Right lung (tissue), 5 donors: ENCODE measurements around the gene COG5. TPM values are rescaled to one million over a fixed set of nuclear protein-coding genes. Genes with fewer than 3 reads are reported as not detected.

Experiments
- DNase-seq, 2 donors: peaks; one replicate each; pipeline ENCODE4 v3.0.0-alpha.2; 2013
- polyA plus RNA-seq, 5 donors: library from polyadenylated mRNA; unstranded; fragments of 120-200 nt; gene quantifications; one replicate each; pipeline versions ENCODE4 v1.2.1 to v1.2.3, GENCODE V29; 2013; ENCODE audit warnings: inconsistent platforms in 1 of 5, low replicate concordance in 1 of 5; ENCODE audit not compliant: insufficient read length in 5 of 5, insufficient read depth in 1 of 5

Gene COG5
- polyA plus RNA-seq, 5 donors = 24.7 to 35.3 (median 32.1) TPM

GRCh38 chr7:107526672-107527071 lies 37.0 kb downstream of the COG5 start:
- DNase-seq = no peak

DNA sequence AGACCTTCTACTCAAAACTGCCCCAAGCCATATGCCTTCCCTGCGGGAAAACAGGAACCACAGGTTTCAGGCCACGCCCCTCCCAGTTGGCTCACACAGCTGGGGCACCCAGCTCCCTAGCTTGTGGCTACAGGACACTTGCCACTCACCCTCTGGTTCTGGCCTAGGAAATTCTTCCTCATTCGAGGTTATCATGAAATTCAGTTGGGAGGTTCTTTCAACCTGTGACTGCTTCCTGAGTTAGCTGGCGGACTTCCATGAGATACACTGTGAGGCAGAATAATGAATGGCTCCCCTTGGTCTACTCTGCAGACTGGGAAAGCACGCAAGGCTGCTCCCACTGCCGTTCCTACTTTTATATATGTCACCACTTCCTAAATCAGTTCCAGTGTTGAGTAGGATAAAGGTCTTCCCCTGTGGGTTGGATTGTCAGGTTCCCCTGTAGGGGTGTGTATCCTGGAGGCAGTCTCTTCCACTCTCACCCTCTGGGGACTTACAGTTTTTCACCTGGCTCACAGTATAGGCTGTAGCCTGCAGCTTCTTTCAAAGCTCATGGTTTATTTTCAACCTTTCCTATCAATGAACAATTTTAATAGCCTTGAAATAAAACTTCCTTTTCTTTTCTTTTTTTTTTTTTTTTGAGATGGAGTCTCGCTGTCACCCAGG lies 56.9 kb downstream of the COG5 start:
- DNase-seq = no peak

- peak in 1 of 2 donors; percentile 23 for DNase-seq
These were observed 57.6 kb downstream of the COG5 start for GRCh38 chr7:107505997-107506673.

DNA sequence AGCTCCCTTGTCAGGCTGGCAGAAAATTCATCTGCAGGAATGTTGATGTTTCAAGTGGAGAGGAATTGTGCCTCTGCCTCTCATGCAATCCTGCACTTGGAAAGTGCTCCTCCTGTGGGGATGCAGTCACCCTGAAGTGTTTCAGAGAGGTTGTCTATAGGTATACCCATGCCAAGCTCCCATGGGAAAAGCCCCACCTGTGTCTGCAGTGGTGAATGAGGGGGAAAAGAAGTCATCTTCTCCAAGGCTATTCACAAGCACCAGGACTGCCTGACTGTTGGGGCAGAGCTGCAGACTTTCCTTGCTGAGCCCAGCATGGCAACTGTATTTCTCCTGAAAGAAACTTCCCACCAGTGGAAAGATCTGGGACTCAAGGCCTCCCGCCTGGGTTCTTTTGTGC lies 58.4 kb downstream of the COG5 start:
- DNase-seq = no peak

GRCh38 chr7:107503687-107504086 lies 60.0 kb downstream of the COG5 start:
- DNase-seq = no peak

DNA sequence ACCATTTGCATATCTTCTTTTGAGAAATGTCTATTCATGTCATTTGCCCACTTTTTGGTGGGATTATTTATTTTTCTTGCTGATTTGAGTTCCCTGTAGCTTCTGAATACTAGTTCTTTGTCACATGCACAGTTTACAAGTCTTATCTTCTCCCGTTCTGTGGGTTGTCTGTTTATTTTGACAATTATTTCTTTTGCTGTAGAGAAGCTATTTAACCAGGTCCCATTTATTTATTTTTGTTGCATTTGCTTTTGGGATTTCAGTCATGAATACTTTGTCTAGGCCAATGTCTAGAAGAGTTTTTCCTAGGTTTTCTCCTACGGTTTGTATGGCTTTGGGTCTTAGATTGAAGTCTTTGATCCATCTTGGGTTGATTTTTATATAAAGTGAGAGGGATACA lies 60.9 kb downstream of the COG5 start:
- DNase-seq = no peak

GRCh38 chr7:107502154-107502553 lies 61.6 kb downstream of the COG5 start:
- DNase-seq = no peak

- DNase-seq = no peak
These were observed 62.1 kb downstream of the COG5 start for GRCh38 chr7:107501593-107501992.

- no peak for DNase-seq
These were observed 64.0 kb downstream of the COG5 start for GRCh38 chr7:107499731-107500130.

DNA sequence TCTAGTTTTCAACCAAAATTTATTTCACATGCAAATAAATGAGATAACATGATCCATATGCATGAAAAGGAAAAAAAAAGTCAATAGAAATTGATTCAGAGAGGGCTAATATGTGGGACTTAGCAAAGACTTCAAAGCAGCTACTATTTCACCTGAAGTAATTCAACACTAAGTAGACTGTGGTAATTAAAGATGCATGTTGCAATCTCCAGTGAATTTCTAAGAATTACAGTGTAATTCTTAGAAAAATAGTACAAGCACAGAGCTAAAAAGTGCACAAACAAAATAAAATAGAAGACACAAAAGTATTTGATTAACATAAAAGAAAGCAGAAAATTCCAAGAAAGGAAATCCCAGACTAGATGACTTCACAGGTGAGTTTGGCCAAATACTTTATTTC lies 68.2 kb downstream of the COG5 start:
- DNase-seq = no peak

GRCh38 chr7:107494884-107495283 lies 68.8 kb downstream of the COG5 start:
- no peak for DNase-seq

DNA sequence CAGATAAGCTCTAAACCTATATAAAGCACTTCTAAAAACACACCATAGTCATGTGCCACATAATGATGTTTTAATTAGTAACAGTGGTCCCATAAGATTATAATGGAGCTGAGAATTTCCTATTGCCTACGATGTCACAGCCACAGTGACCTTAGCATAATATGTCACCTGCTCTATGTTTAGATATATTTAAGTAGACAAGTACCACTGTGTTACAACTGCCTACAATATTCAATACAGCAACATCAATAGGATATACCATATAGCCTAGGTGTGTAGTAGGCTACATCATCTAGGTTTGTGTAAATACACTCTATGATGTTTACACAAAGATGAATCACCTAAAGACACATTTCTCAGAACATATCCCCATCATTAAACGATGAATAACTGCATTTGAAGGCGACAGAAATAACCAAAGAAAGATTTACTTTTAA lies 69.4 kb downstream of the COG5 start:
- DNase-seq = no peak

- DNase-seq = no peak
These were observed 70.8 kb downstream of the COG5 start for GRCh38 chr7:107492875-107493274.

GRCh38 chr7:107486041-107486440 lies 77.7 kb downstream of the COG5 start:
- no peak for DNase-seq

- DNase-seq = no peak
These were observed 81.1 kb downstream of the COG5 start for GRCh38 chr7:107482571-107482970.

- DNase-seq = no peak
These were observed 82.8 kb downstream of the COG5 start for GRCh38 chr7:107480932-107481331.

GRCh38 chr7:107479303-107479702 lies 84.4 kb downstream of the COG5 start:
- no peak for DNase-seq

DNA sequence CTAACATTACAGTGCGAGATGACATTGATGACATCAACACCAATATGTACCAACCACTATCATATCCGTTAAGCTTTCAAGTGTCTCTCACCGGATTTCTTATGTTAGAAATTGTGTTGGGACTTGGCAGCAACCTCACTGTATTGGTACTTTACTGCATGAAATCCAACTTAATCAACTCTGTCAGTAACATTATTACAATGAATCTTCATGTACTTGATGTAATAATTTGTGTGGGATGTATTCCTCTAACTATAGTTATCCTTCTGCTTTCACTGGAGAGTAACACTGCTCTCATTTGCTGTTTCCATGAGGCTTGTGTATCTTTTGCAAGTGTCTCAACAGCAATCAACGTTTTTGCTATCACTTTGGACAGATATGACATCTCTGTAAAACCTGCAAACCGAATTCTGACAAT lies 89.6 kb downstream of the COG5 start:
- no peak for DNase-seq

- no peak for DNase-seq
These were observed 91.6 kb downstream of the COG5 start for GRCh38 chr7:107472116-107472515.

- DNase-seq = peak in 1 of 2 donors; percentile 11
These were observed 92.2 kb downstream of the COG5 start for GRCh38 chr7:107471292-107472070.

DNA sequence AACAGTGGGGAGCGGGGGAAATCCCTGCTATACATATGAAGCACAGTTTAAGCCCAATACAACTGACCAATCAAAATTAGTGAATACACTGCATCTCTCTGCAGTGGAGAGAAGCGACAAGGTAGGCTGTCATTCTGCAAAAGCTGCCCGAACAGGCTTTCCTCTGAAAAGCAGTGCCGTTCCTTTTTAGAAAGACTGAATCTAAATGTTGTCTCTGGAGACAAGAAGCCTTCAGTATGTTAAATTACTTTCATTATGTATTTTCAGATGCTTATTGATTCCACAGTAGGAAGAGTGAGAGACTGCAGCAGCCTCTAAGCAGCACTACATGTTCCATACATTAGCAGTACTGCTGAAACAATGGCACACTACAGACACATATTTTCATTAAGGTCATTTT lies 93.8 kb downstream of the COG5 start, which contains the start of gene GPR22:
GPR22 (plus strand) TSS at position 129 of the 400 bp plus-strand sequence. CDS start 4,004 bp downstream, outside the sequence.
- no peak for DNase-seq

GRCh38 chr7:107468824-107469223 lies 94.9 kb downstream of the COG5 start:
- DNase-seq = no peak

- DNase-seq = no peak
These were observed 95.7 kb downstream of the COG5 start for GRCh38 chr7:107467972-107468371.
